G401 (cell line): ENCODE results near the gene MMP11. TPM values are rescaled to one million over a fixed set of nuclear protein-coding genes. Genes with fewer than 3 reads are reported as not detected.

Source experiments
- DNase-seq: peaks from one replicate; pipeline ENCODE4 v3.0.0-alpha.2; 2015; ENCODE audit warnings: low spot score
- in situ Hi-C: cut with HindIII; loops from 2 replicates; pipeline ENCODE4 v1.10.0; 2016; ENCODE audit warnings: low sequenced_read_pairs, mixed read lengths
- total RNA-seq: library from RNA; depleted of rRNA; stranded (reverse); fragments of >200 nt; shearing (Covaris generic); gene quantifications from 2 replicates; pipeline ENCODE4 v1.2.3, GENCODE V29; 2014

Gene MMP11
- total RNA-seq, 1 experiment from 2014 or later = not detected

GRCh38 chr22:23791738-23792645, 19.3 kb downstream of the MMP11 start:
- no peak for DNase-seq
- in situ Hi-C loops = no loop called here

- DNase-seq = no peak
- in situ Hi-C loops = no loop called here
Observed at GRCh38 chr22:23793326-23793725, 20.7 kb downstream of the MMP11 start.

- in situ Hi-C loops = no loop called here
- no peak for DNase-seq
Observed at GRCh38 chr22:23796461-23796860, 23.8 kb downstream of the MMP11 start.

- in situ Hi-C loops = no loop called here
- DNase-seq = no peak
Observed at GRCh38 chr22:23800297-23801237, 27.9 kb downstream of the MMP11 start.

GRCh38 chr22:23801238-23801821, 28.7 kb downstream of the MMP11 start:
- in situ Hi-C loops = no loop called here
- no peak for DNase-seq

- no peak for DNase-seq
- in situ Hi-C loops = no loop called here
Observed at GRCh38 chr22:23801886-23802377, 29.3 kb downstream of the MMP11 start.

GRCh38 chr22:23803001-23803819, 30.6 kb downstream of the MMP11 start:
- in situ Hi-C loops = no loop called here
- peak; percentile 98 for DNase-seq

- no peak for DNase-seq
- in situ Hi-C loops = no loop called here
Observed at GRCh38 chr22:23804781-23805291, 32.2 kb downstream of the MMP11 start.

- no peak for DNase-seq
- in situ Hi-C loops = no loop called here
Observed at GRCh38 chr22:23806837-23807236, 34.2 kb downstream of the MMP11 start.

GRCh38 chr22:23812378-23812777, 39.7 kb downstream of the MMP11 start:
- no peak for DNase-seq
- in situ Hi-C loops = no loop called here

GRCh38 chr22:23815541-23816155, 43.0 kb downstream of the MMP11 start:
- in situ Hi-C loops = no loop called here
- DNase-seq = no peak

GRCh38 chr22:23816156-23816976, 43.7 kb downstream of the MMP11 start:
- in situ Hi-C loops = no loop called here
- peak; percentile 99 for DNase-seq

- no peak for DNase-seq
- in situ Hi-C loops = no loop called here
Observed at GRCh38 chr22:23817146-23817545, 44.5 kb downstream of the MMP11 start.

- no peak for DNase-seq
- in situ Hi-C loops = no loop called here
Observed at GRCh38 chr22:23818541-23818940, 45.9 kb downstream of the MMP11 start.

- in situ Hi-C loops = no loop called here
- DNase-seq = no peak
Observed at GRCh38 chr22:23820748-23821211, 48.1 kb downstream of the MMP11 start.

GRCh38 chr22:23822101-23822671, 49.5 kb downstream of the MMP11 start:
- DNase-seq = peak; percentile 98
- in situ Hi-C loops = no loop called here

GRCh38 chr22:23823331-23823791, 50.7 kb downstream of the MMP11 start:
- in situ Hi-C loops = no loop called here
- peak; percentile 85 for DNase-seq
